Natural killer cell (primary cell): ENCODE results near the gene PIGQ. TPM values are rescaled to one million over a fixed set of nuclear protein-coding genes. Genes with fewer than 3 reads are reported as not detected.
A peak's percentile ranks its signal among the peaks of the same experiment; 100 is the strongest.

Experiments
- ATAC-seq, 3 donors: fragments of 150-1000 bp in 2 of 3; fragments of 200-7000 bp in 1 of 3; cut with Tn5 transposase; 1 replicate in 1 of 3; 2 replicates in 2 of 3; pipeline ENCODE4 v1.10.0; 2021; ENCODE audit warnings: mild to moderate bottlenecking in 2 of 3, moderate library complexity in 2 of 3
- DNase-seq, 2 donors: peaks; one replicate each; pipeline versions ENCODE4 v3.0.0 to v3.0.0-alpha.2; 2013 to 2021; ENCODE audit warnings: mixed read lengths in 1 of 2
- H3K27ac ChIP-seq: one replicate; pipeline ENCODE4 v1.5.1; 2013; ENCODE audit warnings: mild to moderate bottlenecking, low read length
- H3K27me3 ChIP-seq: one replicate; pipeline ENCODE4 v1.6.1; 2013; ENCODE audit warnings: low read length; ENCODE audit not compliant: control insufficient read depth, insufficient read depth
- H3K36me3 ChIP-seq: one replicate; pipeline ENCODE4 v1.6.1; 2013; ENCODE audit warnings: low read length; ENCODE audit not compliant: control insufficient read depth, insufficient read depth
- H3K4me1 ChIP-seq: one replicate; pipeline ENCODE4 v1.6.1; 2013; ENCODE audit warnings: low read length; ENCODE audit not compliant: control insufficient read depth, insufficient read depth
- H3K4me3 ChIP-seq: one replicate; pipeline ENCODE4 v1.5.1; 2013; ENCODE audit warnings: low read length
- H3K9me3 ChIP-seq: one replicate; pipeline ENCODE4 v1.6.1; 2013; ENCODE audit warnings: low read length; ENCODE audit not compliant: control insufficient read depth, insufficient read depth
- H3K27ac Mint-ChIP-seq, 2 donors: one replicate each; pipeline ENCODE4 v1.8.0; 2022; ENCODE audit warnings: mild to moderate bottlenecking in 2 of 2, mixed read lengths in 2 of 2, moderate library complexity in 1 of 2
- H3K27me3 Mint-ChIP-seq, 2 donors: one replicate each; pipeline ENCODE4 v1.8.0; 2022; ENCODE audit warnings: low read depth in 2 of 2, mixed read lengths in 2 of 2
- H3K36me3 Mint-ChIP-seq: one replicate; pipeline ENCODE4 v1.8.0; 2022; ENCODE audit warnings: mixed read lengths
- H3K4me1 Mint-ChIP-seq, 2 donors: one replicate each; pipeline ENCODE4 v1.8.0; 2022; ENCODE audit warnings: mixed read lengths in 2 of 2
- H3K4me3 Mint-ChIP-seq: one replicate; pipeline ENCODE4 v1.8.0; 2022; ENCODE audit warnings: mild to moderate bottlenecking, moderate library complexity, mixed read lengths
- H3K9me3 Mint-ChIP-seq, 2 donors: one replicate each; pipeline ENCODE4 v1.8.0; 2022; ENCODE audit warnings: mixed read lengths in 2 of 2
- CTCF ChIP-seq: fragments of 200-600 bp; IDR thresholded peaks from one replicate; pipeline ENCODE4 v1.8.0; 2022; ENCODE audit warnings: antibody characterized with exemption
- WGBS: methylation state at CpG from one replicate; pipeline ENCODE4 v1.1.7; 2013; ENCODE audit warnings: missing lambda C conversion rate; ENCODE audit not compliant: insufficient coverage; 5-methylcytosine and 5-hydroxymethylcytosine counted together
- intact Hi-C: fragments of 100-400 bp; cut with micrococcal nuclease; formaldehyde crosslinking; loops from one replicate; pipeline ENCODE4 v1.14.2; 2022
- total RNA-seq, 4 donors: library from RNA; stranded (reverse); fragments of 120-200 nt in 1 of 4; gene quantifications; one replicate each; pipeline versions ENCODE4 v1.2.3 to v1.2.4, GENCODE V29; 2013 to 2022

Gene PIGQ
- total RNA-seq, 3 donors from 2014 or later (not counting 1 experiment from before 2014, with no cell fraction given) = 27.6 to 40.5 (median 37.0) TPM

GRCh38 chr16:600781-601180 is 31.0 kb downstream of the PIGQ start:
- no peaks in the 10 kb centered on the region for H3K27me3 ChIP-seq
- no peak overlapping the region for H3K27ac Mint-ChIP-seq
- intact Hi-C loops = no loop called here
- no peaks in the 10 kb centered on the region for H3K27me3 Mint-ChIP-seq
- WGBS = 58% methylated on average over 7 of the region's 7 CpGs
- DNase-seq = no peak
- no peaks in the 10 kb centered on the region for H3K36me3 ChIP-seq
- no peak overlapping the region for H3K27ac ChIP-seq
- H3K4me3 Mint-ChIP-seq = no peak overlapping the region
- H3K4me1 Mint-ChIP-seq = peaks cover 14 to 24% of the 10 kb centered on the region in 2 donors
- H3K4me1 ChIP-seq = peaks cover 3% of the 10 kb centered on the region
- H3K4me3 ChIP-seq = no peak overlapping the region
- TF ChIP-seq CTCF = no peak
- no peak for ATAC-seq
- H3K36me3 Mint-ChIP-seq = no peaks in the 10 kb centered on the region
- no peaks in the 10 kb centered on the region for H3K9me3 Mint-ChIP-seq
- H3K9me3 ChIP-seq = peaks cover 6% of the 10 kb centered on the region

- Mint-ChIP-seq H3K9me3 (no peaks in the 10 kb centered on the region), H3K4me3 (no peak overlapping the region), H3K36me3 (no peaks in the 10 kb centered on the region), H3K27me3 (no peaks in the 10 kb centered on the region), H3K4me1 (peaks cover 14% of the 10 kb centered on the region in 2 donors), H3K27ac (peak overlapping the region in 1 of 2 donors; percentile 29)
- Histone ChIP-seq H3K27ac (no peak overlapping the region), H3K9me3 (peaks cover 6% of the 10 kb centered on the region), H3K4me1 (peaks cover 3% of the 10 kb centered on the region), H3K4me3 (no peak overlapping the region), H3K27me3 (no peaks in the 10 kb centered on the region), H3K36me3 (no peaks in the 10 kb centered on the region)
- no peak for TF ChIP-seq CTCF
- intact Hi-C loops = no loop called here
- ATAC-seq = no peak
- 58% methylated on average over 4 of the region's 5 CpGs for WGBS
- no peak for DNase-seq
These were observed 34.2 kb downstream of the PIGQ start for GRCh38 chr16:603933-604332.

GRCh38 chr16:606656-607307 is 37.0 kb downstream of the PIGQ start:
- Mint-ChIP-seq H3K27me3 (no peaks in the 10 kb centered on the region), H3K4me3 (no peak overlapping the region), H3K9me3 (no peaks in the 10 kb centered on the region), H3K27ac (no peak overlapping the region), H3K36me3 (no peaks in the 10 kb centered on the region), H3K4me1 (peaks cover 19 to 30% of the 10 kb centered on the region in 2 donors)
- intact Hi-C loops = no loop called here
- ATAC-seq = no peak
- Histone ChIP-seq H3K27ac (no peak overlapping the region), H3K27me3 (no peaks in the 10 kb centered on the region), H3K9me3 (peaks cover 6% of the 10 kb centered on the region), H3K4me1 (peaks cover 9% of the 10 kb centered on the region), H3K36me3 (no peaks in the 10 kb centered on the region), H3K4me3 (no peak overlapping the region)
- WGBS = 97% methylated on average over 20 of the region's 22 CpGs
- no peak for DNase-seq
- no peak for TF ChIP-seq CTCF

GRCh38 chr16:608019-608418 is 38.3 kb downstream of the PIGQ start:
- H3K4me3 ChIP-seq = no peak overlapping the region
- H3K9me3 Mint-ChIP-seq = no peaks in the 10 kb centered on the region
- H3K4me1 Mint-ChIP-seq = peaks cover 13 to 24% of the 10 kb centered on the region in 2 donors
- intact Hi-C loops = no loop called here
- 92% methylated on average over 8 of the region's 10 CpGs for WGBS
- H3K9me3 ChIP-seq = peaks cover 6% of the 10 kb centered on the region
- peaks cover 6% of the 10 kb centered on the region for H3K4me1 ChIP-seq
- H3K27me3 ChIP-seq = no peaks in the 10 kb centered on the region
- H3K36me3 ChIP-seq = no peaks in the 10 kb centered on the region
- no peak for TF ChIP-seq CTCF
- H3K27me3 Mint-ChIP-seq = no peaks in the 10 kb centered on the region
- no peak overlapping the region for H3K27ac ChIP-seq
- no peak for ATAC-seq
- H3K27ac Mint-ChIP-seq = no peak overlapping the region
- DNase-seq = no peak
- H3K36me3 Mint-ChIP-seq = no peaks in the 10 kb centered on the region
- H3K4me3 Mint-ChIP-seq = no peak overlapping the region
